ENCODE data around the gene METTL22.

DNA sequence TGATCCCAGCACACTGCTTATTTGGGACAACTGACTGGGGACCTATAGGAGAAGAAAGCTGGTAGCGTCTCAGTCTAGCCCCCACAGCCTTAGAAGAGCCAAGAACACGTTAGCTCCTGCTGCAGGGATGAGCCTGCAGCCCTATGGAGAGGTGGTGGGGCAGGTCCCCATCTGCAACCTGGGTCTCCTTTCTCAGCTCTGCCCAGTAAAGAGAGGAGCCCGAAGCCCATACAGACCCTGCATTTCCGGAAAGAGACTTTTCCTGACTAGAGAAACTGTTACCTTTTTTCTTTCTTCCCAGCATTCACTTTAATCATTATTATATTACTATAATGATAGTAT lies 788 bp downstream of the METTL22 start:
- TF ChIP-seq CTCF (IDR thresholded peaks at IDR 0.05; ENCODE audit: insufficient read depth, low read length), result no peak
- TF ChIP-seq POLR2AphosphoS5 (IDR thresholded peaks at IDR 0.05; ENCODE audit: low read depth), result no peak
- no peak for TF ChIP-seq REST (IDR thresholded peaks at IDR 0.05; ENCODE audit: insufficient replicate concordance, low read depth)
- no peak for TF ChIP-seq GABPA (IDR thresholded peaks at IDR 0.05; ENCODE audit: low read depth)
